H9 (cell line): Measurements from ENCODE around the gene CHMP4A. TPM values are rescaled to one million over a fixed set of nuclear protein-coding genes. Genes with fewer than 3 reads are reported as not detected.

ENCODE experiments used
- DNase-seq: peaks from one replicate; pipeline ENCODE4 v3.0.0-alpha.2; 2017
- H2AFZ ChIP-seq: one replicate; pipeline ENCODE4 v1.6.1; 2013; ENCODE audit warnings: mild to moderate bottlenecking, low read length, control low read depth, moderate library complexity
- H2AK5ac ChIP-seq: 2 replicates; pipeline ENCODE4 v1.6.1; 2013; ENCODE audit warnings: low read length, control low read depth, mixed read lengths; ENCODE audit not compliant: insufficient read length
- H2BK120ac ChIP-seq: one replicate; pipeline ENCODE4 v1.6.1; 2013; ENCODE audit warnings: low read depth, mild to moderate bottlenecking, low read length, control low read depth, inconsistent platforms; ENCODE audit not compliant: poor library complexity, severe bottlenecking
- H2BK12ac ChIP-seq: 2 replicates; pipeline ENCODE4 v1.6.1; 2013; ENCODE audit warnings: low read length, control low read depth, mixed read lengths, low read depth; ENCODE audit not compliant: insufficient read length
- H2BK15ac ChIP-seq: 2 replicates; pipeline ENCODE4 v1.6.1; 2013; ENCODE audit warnings: low read depth, low read length, control low read depth
- H2BK20ac ChIP-seq: one replicate; pipeline ENCODE4 v1.6.1; 2013; ENCODE audit warnings: low read depth, mild to moderate bottlenecking, low read length, control low read depth, inconsistent platforms; ENCODE audit not compliant: poor library complexity, severe bottlenecking
- H2BK5ac ChIP-seq: 2 replicates; pipeline ENCODE4 v1.6.1; 2013; ENCODE audit warnings: low read length, control low read depth, mixed read lengths; ENCODE audit not compliant: insufficient read length
- H3K14ac ChIP-seq: 2 replicates; pipeline ENCODE4 v1.6.1; 2013; ENCODE audit warnings: low read length, control low read depth; ENCODE audit not compliant: insufficient read depth
- H3K18ac ChIP-seq: 2 replicates; pipeline ENCODE4 v1.6.1; 2013; ENCODE audit warnings: low read depth, mild to moderate bottlenecking, mixed read lengths, low read length, control low read depth; ENCODE audit not compliant: insufficient read length
- H3K23ac ChIP-seq: 2 replicates; pipeline ENCODE4 v1.6.1; 2013; ENCODE audit warnings: low read length, control low read depth, mixed read lengths, low read depth; ENCODE audit not compliant: insufficient read length
- H3K23me2 ChIP-seq: 2 replicates; pipeline ENCODE4 v1.6.1; 2013; ENCODE audit warnings: low read depth, mild to moderate bottlenecking, mixed read lengths, low read length, control low read depth; ENCODE audit not compliant: insufficient read length, poor library complexity, severe bottlenecking
- H3K27ac ChIP-seq: 2 replicates; pipeline ENCODE4 v1.5.1; 2013; ENCODE audit warnings: low read length, control low read depth, mixed read lengths, low read depth; ENCODE audit not compliant: insufficient read length
- H3K27me3 ChIP-seq: 2 replicates; pipeline ENCODE4 v1.6.1; 2013; ENCODE audit warnings: low read length, control low read depth, inconsistent platforms; ENCODE audit not compliant: insufficient read depth
- H3K4ac ChIP-seq: 2 replicates; pipeline ENCODE4 v1.6.1; 2013; ENCODE audit warnings: low read depth, mild to moderate bottlenecking, control low read depth, inconsistent platforms, low read length, moderate library complexity
- H3K4me1 ChIP-seq: 2 replicates; pipeline ENCODE4 v1.6.1; 2013; ENCODE audit warnings: low read length, control low read depth, inconsistent platforms; ENCODE audit not compliant: insufficient read depth
- H3K4me2 ChIP-seq: 2 replicates; pipeline ENCODE4 v1.6.1; 2013; ENCODE audit warnings: low read length, control low read depth, mixed read lengths; ENCODE audit not compliant: insufficient read length, insufficient read depth
- H3K56ac ChIP-seq: 2 replicates; pipeline ENCODE4 v1.6.1; 2013; ENCODE audit warnings: low read depth, mild to moderate bottlenecking, mixed read lengths, low read length, control low read depth; ENCODE audit not compliant: insufficient read length
- H3K79me1 ChIP-seq: 2 replicates; pipeline ENCODE4 v1.6.1; 2013; ENCODE audit warnings: low read depth, mild to moderate bottlenecking, moderate library complexity, low read length, control low read depth, inconsistent platforms; ENCODE audit not compliant: insufficient read depth, poor library complexity, severe bottlenecking
- H3K79me2 ChIP-seq: 2 replicates; pipeline ENCODE4 v1.6.1; 2013; ENCODE audit warnings: low read length, control low read depth, inconsistent platforms; ENCODE audit not compliant: insufficient read depth
- H3K9ac ChIP-seq: 2 replicates; pipeline ENCODE4 v1.6.1; 2013; ENCODE audit warnings: low read length, control low read depth, mixed read lengths; ENCODE audit not compliant: insufficient read length; ENCODE audit errors: extremely low read depth
- H3K9me3 ChIP-seq: one replicate; pipeline ENCODE4 v1.6.1; 2013; ENCODE audit warnings: low read depth, low read length, inconsistent platforms; ENCODE audit not compliant: control insufficient read depth
- H3T11ph ChIP-seq: one replicate; pipeline ENCODE4 v1.6.1; 2013; ENCODE audit warnings: mild to moderate bottlenecking, low read length, control low read depth, inconsistent platforms
- H4K20me1 ChIP-seq: one replicate; pipeline ENCODE4 v1.6.1; 2013; ENCODE audit not compliant: control insufficient read depth, insufficient read length, insufficient read depth
- H4K5ac ChIP-seq: 2 replicates; pipeline ENCODE4 v1.6.1; 2013; ENCODE audit warnings: low read depth, mild to moderate bottlenecking, mixed read lengths, low read length, control low read depth; ENCODE audit not compliant: insufficient read length
- H4K8ac ChIP-seq: replicated peaks from 2 replicates; pipeline ENCODE4 v1.6.1; 2013; ENCODE audit warnings: low read length, control low read depth, mixed read lengths, low read depth; ENCODE audit not compliant: insufficient read length
- H4K91ac ChIP-seq: 2 replicates; pipeline ENCODE4 v1.6.1; 2013; ENCODE audit warnings: low read depth, mild to moderate bottlenecking, moderate library complexity, mixed read lengths, low read length, control low read depth; ENCODE audit not compliant: insufficient read length
- H3K27ac Mint-ChIP-seq, 3 experiments: 2 replicates in 2 of 3; 3 replicates in 1 of 3; pipeline ENCODE4 v1.8.0; 2020 to 2021; ENCODE audit warnings: mixed read lengths in 3 of 3, mild to moderate bottlenecking in 1 of 3, moderate library complexity in 1 of 3
- H3K27me3 Mint-ChIP-seq: 2 replicates; pipeline ENCODE4 v1.8.0; 2021; ENCODE audit warnings: low read depth, mild to moderate bottlenecking, moderate library complexity, mixed read lengths
- H3K36me3 Mint-ChIP-seq, 3 experiments: 2 replicates in 2 of 3; 3 replicates in 1 of 3; pipeline ENCODE4 v1.8.0; 2020 to 2021; ENCODE audit warnings: low read depth in 3 of 3, mixed read lengths in 3 of 3; ENCODE audit not compliant: insufficient read depth in 1 of 3
- H3K4me1 Mint-ChIP-seq, 2 experiments: 2 replicates each; pipeline ENCODE4 v1.8.0; 2020; ENCODE audit warnings: mixed read lengths in 2 of 2
- H3K4me3 Mint-ChIP-seq, 2 experiments: 2 replicates in 1 of 2; 3 replicates in 1 of 2; pipeline ENCODE4 v1.8.0; 2020 to 2021; ENCODE audit warnings: mild to moderate bottlenecking in 2 of 2, mixed read lengths in 2 of 2, moderate library complexity in 1 of 2
- H3K9me3 Mint-ChIP-seq, 2 experiments: 2 replicates in 1 of 2; 3 replicates in 1 of 2; pipeline ENCODE4 v1.8.0; 2020; ENCODE audit warnings: mild to moderate bottlenecking in 2 of 2, mixed read lengths in 2 of 2, moderate library complexity in 1 of 2
- CTCF ChIP-seq: fragments of 200-600 bp; sonication (generic); conservative IDR thresholded peaks from 3 replicates; pipeline ENCODE4 v1.8.0; 2021; ENCODE audit warnings: antibody characterized with exemption, mild to moderate bottlenecking
- WGBS: extraction: QIAGEN DNeasy Blood & Tissue Kit; methylation state at CpG from one replicate; pipeline ENCODE4 v1.1.7; 2013; ENCODE audit warnings: missing lambda C conversion rate, low lambda C conversion rate, mixed read lengths; ENCODE audit not compliant: insufficient read length; ENCODE audit errors: extremely low coverage; 5-methylcytosine and 5-hydroxymethylcytosine counted together
- total RNA-seq: library from RNA; stranded (reverse); gene quantifications from 2 replicates; pipeline ENCODE4 v1.2.1, GENCODE V29; 2021

CHMP4A gene
- total RNA-seq, 1 experiment from 2014 or later, result 46.2 TPM

GRCh38 chr14:24172261-24172860 is 40.9 kb downstream of the CHMP4A start:
- peak overlapping the region; percentile 3 for H3K9ac ChIP-seq
- no peak overlapping the region for H4K5ac ChIP-seq
- H3K9me3 ChIP-seq, result no peaks in the 10 kb centered on the region
- H3K4me1 ChIP-seq, result no peaks in the 10 kb centered on the region
- Mint-ChIP-seq H3K36me3 (peaks cover 6 to 25% (median 23%) of the 10 kb centered on the region in 3 experiments; a peak in 6 of 7 replicates), H3K4me3 (peak overlapping the region; percentile 75 to 80), H3K27ac (peak overlapping the region in 1 of 3 experiments; percentile 35; a peak in 1 of 7 replicates), H3K9me3 (no peaks in the 10 kb centered on the region; a peak in 1 of 5 replicates), H3K4me1 (peaks cover 5 to 13% of the 10 kb centered on the region in 2 experiments; a peak in 3 of 4 replicates), H3K27me3 (no peaks in the 10 kb centered on the region; the same call in 1 of the 2 replicates)
- H3K23ac ChIP-seq, result no peak overlapping the region
- H3K23me2 ChIP-seq, result peaks cover 10% of the 10 kb centered on the region
- H2BK20ac ChIP-seq, result no peak overlapping the region
- H3K79me1 ChIP-seq, result no peaks in the 10 kb centered on the region
- H2BK120ac ChIP-seq, result no peak overlapping the region
- peak overlapping the region; percentile 48 for H3K4me2 ChIP-seq
- no peak overlapping the region for H3K4ac ChIP-seq
- no peak overlapping the region for H2BK12ac ChIP-seq
- H3T11ph ChIP-seq, result no peak overlapping the region
- H3K18ac ChIP-seq, result no peak overlapping the region
- H3K79me2 ChIP-seq, result no peaks in the 10 kb centered on the region
- H3K56ac ChIP-seq, result no peak overlapping the region
- H3K14ac ChIP-seq, result no peak overlapping the region
- no peak overlapping the region for H3K27ac ChIP-seq
- no peak overlapping the region for H2AK5ac ChIP-seq
- no peak overlapping the region for H2AFZ ChIP-seq
- H4K91ac ChIP-seq, result no peak overlapping the region
- no peak for TF ChIP-seq CTCF
- H3K27me3 ChIP-seq, result no peaks in the 10 kb centered on the region
- peak; percentile 39 for DNase-seq
- H4K8ac ChIP-seq, result no peak overlapping the region
- WGBS, result no CpG with 5 or more reads among the region's 30 CpGs
- H2BK5ac ChIP-seq, result no peak overlapping the region
- no peak overlapping the region for H2BK15ac ChIP-seq
- H4K20me1 ChIP-seq, result no peaks in the 10 kb centered on the region
